Endothelial cell of umbilical vein (primary cell): ENCODE measurements around the gene UBXN6. TPM values are rescaled to one million over a fixed set of nuclear protein-coding genes. Genes with fewer than 3 reads are reported as not detected.

Source experiments
- BruUV-seq: library from RNA; stranded (reverse); fragments of 400-500 nt; replicated peaks from 2 replicates; lab custom pipeline; 2021; lab: Mats Ljungman, UMichigan
- CTCF ChIA-PET: fragments of 300-600, 350-600 bp; sonication (Branson Sonifier 250); formaldehyde crosslinking; loops from one replicate; lab custom pipeline; 2021; ENCODE audit warnings: antibody characterized with exemption, inconsistent platforms; lab: Charles Lee
- POLR2A ChIA-PET: fragments of 300-600, 350-600 bp; sonication (Branson Sonifier 250); formaldehyde crosslinking; loops from one replicate; lab custom pipeline; 2021; ENCODE audit warnings: antibody characterized with exemption, inconsistent platforms; lab: Charles Lee
- DNase-seq: peaks from one replicate; pipeline ENCODE4 v3.0.0-alpha.2; 2011; ENCODE audit warnings: low read depth, low spot score
- FAIRE-seq: peaks from 2 replicates; lab custom pipeline; 2011; peaks lifted over from hg19 to GRCh38; lab: Jason Lieb, UNC
- H2AFZ ChIP-seq: 2 replicates; pipeline ENCODE4 v1.6.0; 2012; ENCODE audit warnings: low read depth, low read length, control low read depth, inconsistent platforms
- H3K27ac ChIP-seq: 2 replicates; pipeline ENCODE4 v1.5.1; 2011; ENCODE audit warnings: low read depth, mild to moderate bottlenecking, control low read depth, low read length, moderate library complexity; ENCODE audit not compliant: insufficient read depth
- H3K27me3 ChIP-seq, 2 experiments: 2 replicates each; pipeline versions ENCODE4 v1.6.0 to v1.6.1; 2011; ENCODE audit warnings: low read length in 2 of 2, mixed read lengths in 1 of 2; ENCODE audit not compliant: control insufficient read depth in 2 of 2, insufficient read depth in 2 of 2
- H3K36me3 ChIP-seq, 2 experiments: 2 replicates in 1 of 2; 3 replicates in 1 of 2; pipeline ENCODE4 v1.5.1; 2011; ENCODE audit warnings: low read length in 2 of 2, mild to moderate bottlenecking in 1 of 2, moderate library complexity in 1 of 2; ENCODE audit not compliant: control insufficient read depth in 2 of 2, insufficient read depth in 2 of 2; ENCODE audit errors: extremely low read depth in 1 of 2
- H3K4me1 ChIP-seq: 3 replicates; pipeline ENCODE4 v1.5.1; 2011; ENCODE audit warnings: mild to moderate bottlenecking, low read length; ENCODE audit not compliant: control insufficient read depth, insufficient read depth; ENCODE audit errors: extremely low read depth
- H3K4me2 ChIP-seq: 2 replicates; pipeline ENCODE4 v1.6.1; 2011; ENCODE audit warnings: low read length, control low read depth, mixed read lengths; ENCODE audit not compliant: insufficient read depth
- H3K4me3 ChIP-seq, 3 experiments: fragments of 200-600 bp in 1 of 3; sonication (generic), shearing (Covaris generic) in 1 of 3; replicated peaks in 1 of 3; 2 replicates each; pipeline ENCODE4 v1.5.1; 2011 to 2016; ENCODE audit warnings: control low read depth in 3 of 3, low read length in 3 of 3, mild to moderate bottlenecking in 2 of 3, inconsistent platforms in 1 of 3, low read depth in 1 of 3, moderate library complexity in 1 of 3; ENCODE audit not compliant: insufficient read depth in 1 of 3
- H3K79me2 ChIP-seq: 2 replicates; pipeline ENCODE4 v1.6.0; 2012; ENCODE audit warnings: low read length, inconsistent platforms; ENCODE audit not compliant: control insufficient read depth, insufficient read depth
- H3K9ac ChIP-seq: replicated peaks from 2 replicates; pipeline ENCODE3; 2011; ENCODE audit warnings: low read length, control low read depth; ENCODE audit not compliant: insufficient read depth; ENCODE audit errors: extremely low read depth
- H3K9me1 ChIP-seq: replicated peaks from 3 replicates; pipeline ENCODE4 v1.6.0; 2011; ENCODE audit warnings: mild to moderate bottlenecking, low read length; ENCODE audit not compliant: control insufficient read depth, insufficient read depth; ENCODE audit errors: extremely low read depth
- H3K9me3 ChIP-seq: replicated peaks from 2 replicates; pipeline ENCODE4 v1.5.1; 2012; ENCODE audit warnings: low read length, inconsistent platforms; ENCODE audit not compliant: control insufficient read depth, insufficient read depth
- H4K20me1 ChIP-seq: replicated peaks from 2 replicates; pipeline ENCODE3; 2011; ENCODE audit warnings: mild to moderate bottlenecking, low read length; ENCODE audit not compliant: control insufficient read depth, insufficient read depth; ENCODE audit errors: extremely low read depth
- CTCF ChIP-seq, 2 donors: IDR thresholded peaks; 1 replicate in 1 of 2; 2 replicates in 1 of 2; pipeline ENCODE4 v1.5.1; 2011; ENCODE audit warnings: low read length in 2 of 2, mild to moderate bottlenecking in 2 of 2, moderate library complexity in 2 of 2, control low read depth in 1 of 2, inconsistent platforms in 1 of 2, low read depth in 1 of 2; ENCODE audit not compliant: insufficient read depth in 1 of 2; ENCODE audit errors: extremely low read depth in 1 of 2
- EZH2 ChIP-seq: IDR thresholded peaks from 2 replicates; pipeline ENCODE4 v1.6.1; 2012; ENCODE audit warnings: borderline replicate concordance, low read depth, mild to moderate bottlenecking, moderate library complexity, low read length, inconsistent platforms; ENCODE audit not compliant: severe bottlenecking
- FOS ChIP-seq: IDR thresholded peaks from 2 replicates; pipeline ENCODE4 v1.6.1; 2011; ENCODE audit warnings: mild to moderate bottlenecking, low read length, moderate library complexity, borderline replicate concordance; ENCODE audit not compliant: insufficient read depth
- GATA2 ChIP-seq: IDR thresholded peaks from 2 replicates; pipeline ENCODE4 v1.7.0; 2011; ENCODE audit warnings: low read depth, mild to moderate bottlenecking, moderate library complexity, mixed read lengths, low read length; ENCODE audit not compliant: insufficient read length, insufficient read depth
- JUN ChIP-seq: IDR thresholded peaks from 2 replicates; pipeline ENCODE4 v1.6.1; 2011; ENCODE audit warnings: borderline replicate concordance, low read depth; ENCODE audit not compliant: insufficient read length, insufficient read depth
- MAX ChIP-seq: IDR thresholded peaks from 2 replicates; pipeline ENCODE4 v1.6.1; 2011; ENCODE audit not compliant: insufficient read depth, insufficient read length
- MYC ChIP-seq: IDR thresholded peaks from one replicate; pipeline ENCODE4 v1.6.1; 2011; ENCODE audit warnings: mild to moderate bottlenecking, low read depth, low read length
- POLR2A ChIP-seq: IDR thresholded peaks from 2 replicates; pipeline ENCODE4 v1.6.1; 2012; ENCODE audit warnings: low read depth, mild to moderate bottlenecking, control low read depth, low read length
- POLR2AphosphoS5 ChIP-seq: IDR thresholded peaks from 2 replicates; pipeline ENCODE4 v1.6.1; 2012; ENCODE audit warnings: low read depth, mild to moderate bottlenecking, control low read depth, low read length, moderate library complexity; ENCODE audit not compliant: insufficient read depth
- dilution Hi-C: fragments of 300-500 bp; cut with MboI; formaldehyde crosslinking; loops from one replicate; pipeline ENCODE4 v1.15.0; 2019; ENCODE audit warnings: low sequenced_read_pairs; ENCODE audit not compliant: extremely low pct_ligation_motif_present
- intact Hi-C: fragments of 100-400 bp; cut with micrococcal nuclease; formaldehyde crosslinking; loops from one replicate; pipeline ENCODE4 v1.10.0; 2022
- polyA plus RNA-seq, 4 experiments: library from polyadenylated mRNA; depleted of rRNA in 3 of 4; stranded (reverse) in 3 of 4; unstranded in 1 of 4; fragments of >200 nt; gene quantifications; 2 replicates each; pipeline versions ENCODE4 v1.2.1 to v1.2.3, GENCODE V29; 2011 to 2012; ENCODE audit warnings: missing spikeins in 1 of 4
- total RNA-seq: library from RNA; stranded (reverse); gene quantifications from 2 replicates; pipeline ENCODE4 v1.2.3, GENCODE V29; 2021

UBXN6 gene
- total and polyA plus RNA-seq, 2 donors (not counting 3 experiments of a cell fraction or from before 2014, with no cell fraction given): 78.5 to 93.7 TPM

GRCh38 chr19:4492337-4493103 lies 34.9 kb upstream of the UBXN6 start:
- no peaks in the 10 kb centered on the region for H4K20me1 ChIP-seq
- ChIA-PET POLR2A (no interaction called here), CTCF (no interaction called here)
- no peak overlapping the region for H3K4me2 ChIP-seq
- H3K9me3 ChIP-seq: no peaks in the 10 kb centered on the region
- H2AFZ ChIP-seq: no peak overlapping the region
- no peaks in the 10 kb centered on the region for H3K79me2 ChIP-seq
- dilution Hi-C loops (no loop called here), intact Hi-C loops (no loop called here)
- no peaks in the 10 kb centered on the region for H3K9me1 ChIP-seq
- FAIRE-seq (peak; percentile 68), DNase-seq (no peak)
- H3K4me3 ChIP-seq: no peak overlapping the region
- H3K36me3 ChIP-seq: peaks cover 2 to 44% of the 10 kb centered on the region in 2 experiments
- no peak for TF ChIP-seq JUN
- TF ChIP-seq EZH2: no peak
- no peak for TF ChIP-seq POLR2A
- TF ChIP-seq FOS: no peak
- TF ChIP-seq CTCF (IDR thresholded peaks at IDR 0.05; ENCODE audit: extremely low read depth in 1 of 2, insufficient read depth in 1 of 2, low read depth in 1 of 2, low read length in 2 of 2): no peak
- H3K4me1 ChIP-seq: no peaks in the 10 kb centered on the region
- H3K27ac ChIP-seq: no peak overlapping the region
- no peaks in the 10 kb centered on the region for H3K27me3 ChIP-seq
- BruUV-seq: no TSS peak
- no peak overlapping the region for H3K9ac ChIP-seq

- Histone ChIP-seq H3K36me3 (peaks cover 2 to 42% of the 10 kb centered on the region in 2 experiments), H3K4me2 (no peak overlapping the region), H3K9me1 (no peaks in the 10 kb centered on the region), H3K9me3 (no peaks in the 10 kb centered on the region), H3K4me3 (no peak overlapping the region), H3K9ac (no peak overlapping the region), H4K20me1 (no peaks in the 10 kb centered on the region), H3K79me2 (no peaks in the 10 kb centered on the region), H2AFZ (no peak overlapping the region), H3K27me3 (no peaks in the 10 kb centered on the region), H3K27ac (no peak overlapping the region), H3K4me1 (no peaks in the 10 kb centered on the region)
- FAIRE-seq (no peak), DNase-seq (no peak)
- no peak for TF ChIP-seq GATA2
- no peak for TF ChIP-seq EZH2
- TF ChIP-seq POLR2A: no peak
- TF ChIP-seq MAX: no peak
- no peak for TF ChIP-seq CTCF (IDR thresholded peaks at IDR 0.05; ENCODE audit: extremely low read depth in 1 of 2, insufficient read depth in 1 of 2, low read depth in 1 of 2, low read length in 2 of 2)
- no peak for TF ChIP-seq MYC
- no peak for TF ChIP-seq JUN
- TF ChIP-seq FOS: no peak
- TF ChIP-seq POLR2AphosphoS5: no peak
- dilution Hi-C loops: no loop called here
- ChIA-PET POLR2A (no interaction called here), CTCF (no interaction called here)
- intact Hi-C loops: no loop called here
- no TSS peak for BruUV-seq
Measured at GRCh38 chr19:4491446-4491845, 33.9 kb upstream of the UBXN6 start.
